Mesangial cell (primary cell): ENCODE data around the gene SP4. TPM values are rescaled to one million over a fixed set of nuclear protein-coding genes. Genes with fewer than 3 reads are reported as not detected.

Experiments
- total RNA-seq: library from RNA; depleted of rRNA; stranded (reverse); fragments of >200 nt; gene quantifications from 2 replicates; pipeline ENCODE4 v1.2.3, GENCODE V29; 2015

Gene SP4
- total RNA-seq, result 2.0 and 4.1 TPM in 2 replicates

GRCh38 chr7:21427871-21428658 is at the start of gene SP4:
TSS of gene SP4 (plus strand) at chr7:21428083. CDS start at chr7:21428252, 169 bp downstream.

GRCh38 chr7:21542891-21543527 is 115.1 kb downstream of the SP4 start, which contains the start of gene DNAH11:
TSS of gene DNAH11 (plus strand) at chr7:21543039. CDS start at chr7:21543246, 207 bp downstream.

Other genes starting within 250 kb of the SP4 start
- not detected in 2 replicates for gene DNAH11, start 115.0 kb downstream of the SP4 start, total RNA-seq